Suppressor macrophage (primary cell): ENCODE data around the gene FKBP5.
"Not testable (repeated sequence)": the region's sequence is repeated elsewhere in the genome, so short reads cannot be mapped to it uniquely, and the experiment has no call there.

ENCODE experiments used
- DNase-seq, 4 experiments: peaks; one replicate each; pipeline ENCODE4 v3.0.0-alpha.2; 2020 to 2022

FKBP5 gene

GRCh38 chr6:35583893-35584688 is 104.6 kb downstream of the FKBP5 start:
- peak; percentile 76 to 81 (median 80) for DNase-seq

DNA sequence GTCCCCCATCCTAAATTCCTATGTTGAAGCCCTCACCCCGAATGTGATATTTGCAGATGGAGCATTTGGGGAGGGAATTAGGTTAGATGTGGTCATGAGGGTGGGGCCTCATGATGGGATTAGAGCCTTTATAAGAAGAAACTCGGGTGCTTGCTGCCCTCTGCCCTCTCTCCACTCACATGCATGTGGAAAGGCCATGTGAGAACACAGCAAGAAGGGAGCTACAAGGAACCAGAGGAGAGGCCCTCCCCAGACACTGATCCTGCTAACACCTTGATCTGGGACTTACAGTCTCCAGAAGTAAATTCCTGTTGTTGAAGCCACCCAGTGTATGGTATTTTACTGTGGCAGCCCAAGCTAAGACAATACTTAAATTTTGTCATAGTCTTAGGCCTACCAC is 106.4 kb downstream of the FKBP5 start:
- no peak for DNase-seq

GRCh38 chr6:35581633-35582032 is 107.1 kb downstream of the FKBP5 start:
- DNase-seq, result no peak

DNA sequence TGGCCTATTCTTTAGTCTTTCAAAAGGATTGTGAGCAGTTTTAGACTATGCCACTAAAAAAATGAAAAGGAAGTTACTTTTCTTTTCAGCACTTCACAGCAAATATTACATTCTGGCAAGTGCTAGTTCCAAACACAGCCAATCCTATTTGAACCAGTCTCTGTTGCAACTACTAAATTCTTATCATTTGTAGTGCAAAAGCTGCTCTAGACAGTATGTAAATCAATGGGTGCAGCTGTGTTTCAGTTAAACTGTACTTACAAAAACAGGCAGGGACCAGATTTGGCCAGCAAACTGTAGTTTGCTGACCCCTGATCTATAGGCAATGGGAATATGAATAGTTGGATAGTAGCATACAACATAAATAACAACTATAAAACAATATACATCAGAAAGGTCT is 107.9 kb downstream of the FKBP5 start:
- no peak for DNase-seq

DNA sequence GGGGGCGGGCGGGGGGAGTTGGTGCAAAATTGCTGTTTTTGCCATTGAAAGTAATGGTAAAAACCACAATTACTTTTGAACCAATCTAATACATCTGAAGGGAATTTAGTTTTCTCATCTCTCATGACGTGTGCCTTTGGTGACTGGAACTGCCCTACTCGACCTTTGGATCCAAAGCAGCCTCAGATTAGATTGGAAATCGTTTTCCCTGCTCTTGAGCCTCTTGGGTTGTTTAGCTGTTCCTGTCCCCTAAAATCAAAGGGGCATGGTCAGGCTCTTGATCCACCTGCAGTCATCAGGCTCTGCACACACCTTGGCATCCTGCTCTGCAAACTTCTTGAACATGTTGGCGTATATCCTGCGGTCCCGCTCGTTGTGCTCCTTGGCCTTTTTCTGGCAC is 112.0 kb downstream of the FKBP5 start:
- no peak for DNase-seq

DNA sequence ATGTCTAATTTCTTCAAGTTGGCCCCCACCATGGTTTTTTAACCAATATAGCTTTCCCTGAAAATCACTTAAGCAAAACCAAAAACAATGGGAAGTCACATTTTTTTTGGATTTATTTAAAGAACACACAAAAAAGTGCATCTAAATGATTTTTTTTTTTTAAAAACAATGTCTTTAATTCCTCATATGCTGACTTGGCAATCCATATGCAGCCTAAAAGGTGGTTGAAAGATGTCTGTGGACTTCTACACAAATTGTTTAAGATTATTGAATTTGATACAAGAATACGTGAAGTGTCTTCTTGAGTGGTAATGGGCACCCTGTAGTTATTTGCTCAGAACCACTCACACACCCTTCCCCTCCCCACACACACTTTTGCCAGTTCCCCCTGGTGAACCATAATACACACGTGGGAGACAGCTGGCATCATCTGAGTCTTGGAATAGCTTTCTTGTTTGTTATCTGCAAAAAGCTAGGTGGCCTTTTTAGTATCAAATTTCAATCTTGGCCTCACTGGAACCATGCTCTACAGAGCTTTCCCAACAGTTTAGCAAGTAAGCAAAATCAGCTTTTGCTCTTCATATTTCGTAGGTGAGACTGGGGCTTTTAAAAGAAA is 115.1 kb downstream of the FKBP5 start:
- no peak for DNase-seq

- DNase-seq, result not testable (repeated sequence)
These were observed 117.8 kb downstream of the FKBP5 start for GRCh38 chr6:35570885-35571330.

- DNase-seq, result peak in 3 of 4 experiments; percentile 27 to 48 (median 37)
These were observed 119.7 kb downstream of the FKBP5 start for GRCh38 chr6:35569011-35569461.

- DNase-seq, result no peak
These were observed 121.9 kb downstream of the FKBP5 start for GRCh38 chr6:35566794-35567193.

- DNase-seq, result no peak
These were observed 124.0 kb downstream of the FKBP5 start for GRCh38 chr6:35564733-35565132.

GRCh38 chr6:35562060-35562459 is 126.7 kb downstream of the FKBP5 start:
- no peak for DNase-seq

DNA sequence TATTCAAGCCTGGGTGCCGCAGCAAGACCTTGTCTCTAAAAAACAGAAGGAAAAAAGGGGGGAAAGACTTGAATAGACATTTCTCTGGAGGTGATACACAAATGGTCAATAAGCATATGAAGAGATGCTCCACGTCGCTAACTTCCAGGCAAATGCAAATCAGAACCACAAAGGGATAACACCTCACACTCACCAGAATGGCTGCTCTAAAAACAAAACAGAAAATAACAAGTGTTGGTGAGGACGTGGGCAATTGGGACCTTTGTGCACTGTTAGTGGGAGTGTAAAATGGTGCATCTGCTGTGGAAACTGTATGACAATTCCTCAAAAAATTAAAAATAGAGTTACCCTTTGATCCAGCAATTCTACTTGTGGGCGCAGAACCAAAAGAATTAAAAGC is 127.6 kb downstream of the FKBP5 start:
- no peak for DNase-seq

GRCh38 chr6:35558571-35558970 is 130.1 kb downstream of the FKBP5 start:
- no peak for DNase-seq

GRCh38 chr6:35557239-35557638 is 131.5 kb downstream of the FKBP5 start:
- peak; percentile 71 to 87 (median 80) for DNase-seq

DNA sequence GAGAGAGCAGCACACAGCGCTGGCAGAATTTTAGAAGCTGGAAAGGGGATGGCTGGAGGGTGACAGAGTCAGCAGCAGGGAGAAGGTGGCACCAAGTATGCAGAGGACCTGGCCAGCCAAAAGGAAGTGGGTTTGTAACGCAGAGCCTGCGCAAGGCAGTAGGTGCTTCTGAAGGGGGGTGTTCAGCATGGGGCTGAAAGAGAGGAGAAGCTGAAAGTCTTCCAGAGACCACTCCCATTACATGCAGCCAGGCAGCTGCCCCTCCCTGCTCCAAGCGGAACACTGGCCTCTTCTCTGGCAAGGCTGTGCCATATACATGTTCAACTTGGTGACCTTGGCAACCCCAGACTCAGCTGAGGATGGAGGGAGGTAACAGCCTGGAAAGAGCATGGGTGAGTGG is 133.9 kb downstream of the FKBP5 start:
- no peak for DNase-seq

DNA sequence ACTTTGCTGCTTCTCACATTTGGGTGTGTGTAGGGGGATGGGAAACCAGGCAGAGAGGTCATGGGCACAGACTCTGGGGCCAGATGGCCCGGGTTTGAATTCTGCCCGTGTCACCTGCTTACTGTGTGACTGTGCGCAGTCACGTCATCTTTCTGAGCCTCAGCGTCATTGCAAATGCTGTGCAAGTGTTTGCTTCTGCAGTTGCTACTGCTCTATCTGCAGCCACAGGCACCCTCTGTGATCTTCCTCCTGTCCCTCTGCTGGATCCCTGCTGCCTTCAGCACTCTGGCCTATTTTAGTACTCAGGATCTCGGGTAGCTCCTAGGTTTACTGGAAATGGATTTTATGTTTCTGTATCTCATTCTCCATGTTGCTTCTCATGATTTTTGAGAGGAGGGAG is 135.4 kb downstream of the FKBP5 start:
- DNase-seq, result no peak

DNA sequence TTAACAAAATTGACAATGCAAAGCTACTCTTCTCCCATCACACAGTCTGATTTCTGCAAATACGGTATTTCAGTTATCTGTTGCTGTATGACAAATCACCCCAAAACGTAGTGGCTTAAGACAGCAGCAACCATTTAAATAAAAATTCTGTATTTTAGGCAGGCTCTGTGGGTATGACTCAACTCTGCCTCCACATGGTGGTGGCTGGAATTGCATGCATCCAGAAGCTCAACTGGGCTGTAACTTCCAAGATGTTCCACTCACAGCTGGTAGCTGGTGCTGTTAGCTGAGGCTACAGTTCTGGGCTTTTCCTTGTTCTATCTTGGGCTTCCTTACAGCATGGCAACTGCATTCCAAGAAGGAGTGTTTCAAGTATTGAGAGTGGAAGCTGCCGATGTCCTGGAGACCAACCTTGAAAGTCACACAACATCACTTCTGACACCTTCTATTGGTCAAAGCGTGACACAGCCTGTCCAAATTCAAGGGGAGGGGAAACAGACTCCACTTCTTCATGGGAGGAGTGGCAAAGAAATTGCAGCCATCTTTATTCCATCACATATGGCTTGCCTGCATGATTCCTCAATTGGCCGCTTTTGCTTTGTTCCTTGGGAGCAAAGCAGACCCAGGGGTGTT is 136.3 kb downstream of the FKBP5 start:
- DNase-seq, result peak; percentile 67 to 81 (median 75)

DNA sequence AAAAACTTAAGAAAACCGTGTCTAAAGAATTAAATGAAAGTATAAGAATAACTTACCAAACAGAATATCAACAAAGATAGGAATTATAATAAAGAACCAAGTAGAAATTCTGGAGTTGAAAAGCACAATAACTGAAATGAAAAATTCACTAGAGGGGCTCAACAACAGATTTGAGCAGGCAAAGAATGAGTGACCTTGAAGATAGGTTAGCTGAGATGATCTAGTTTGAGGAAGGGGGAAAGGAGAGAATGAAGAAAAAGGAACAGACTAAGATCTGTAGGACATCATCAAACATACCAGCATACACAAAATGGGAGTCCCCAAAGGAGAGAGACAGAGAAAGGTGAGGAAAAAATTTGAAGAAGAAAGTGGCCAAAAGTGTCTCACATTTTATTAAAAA is 138.3 kb downstream of the FKBP5 start:
- DNase-seq, result no peak

GRCh38 chr6:35547676-35548075 is 141.0 kb downstream of the FKBP5 start:
- no peak for DNase-seq

DNA sequence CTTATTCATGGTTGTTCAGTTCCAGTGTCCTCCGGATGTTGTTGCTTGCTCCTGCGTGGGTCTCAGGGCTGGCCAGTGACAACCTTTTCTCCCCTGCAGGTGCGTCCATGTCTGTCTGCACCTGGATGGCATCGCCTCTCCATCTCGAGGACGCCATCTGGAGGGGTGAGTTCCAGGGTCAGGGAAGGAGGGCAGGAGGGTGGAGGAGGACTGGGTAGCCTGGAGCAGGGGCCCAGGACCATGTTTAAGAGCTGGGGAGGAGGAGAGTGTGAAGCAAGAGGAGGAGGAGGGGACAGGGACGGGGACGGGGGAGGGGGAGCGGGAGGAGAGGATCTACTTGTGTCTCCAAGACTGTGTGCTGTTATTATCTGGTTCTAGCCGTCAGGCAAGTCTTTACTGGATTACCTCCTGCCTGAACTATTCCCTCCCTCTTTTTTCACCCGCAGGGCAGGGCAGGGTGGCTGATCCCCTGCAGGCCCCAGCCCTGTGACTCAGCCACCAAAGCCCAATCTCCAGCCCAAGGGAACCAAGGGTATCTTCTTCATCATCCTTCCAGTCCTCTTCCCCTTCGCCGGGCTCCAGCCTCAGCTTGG is 143.8 kb downstream of the FKBP5 start:
- no peak for DNase-seq

GRCh38 chr6:35543459-35544193 is 145.1 kb downstream of the FKBP5 start:
- no peak for DNase-seq

- DNase-seq, result no peak
These were observed 146.9 kb downstream of the FKBP5 start for GRCh38 chr6:35541836-35542235.

GRCh38 chr6:35539223-35539622 is 149.5 kb downstream of the FKBP5 start:
- no peak for DNase-seq
